DND-41 (cell line): ENCODE measurements around the gene PGF.

Experiments used
- ATAC-seq: fragments of 200-7000 bp; cut with Tn5 transposase; 3 replicates; pipeline ENCODE4 v1.9.1; 2021; ENCODE audit warnings: low read depth; ENCODE audit not compliant: insufficient read depth
- DNase-seq: peaks from one replicate; pipeline ENCODE4 v3.0.0-alpha.2; 2020
- H2AFZ ChIP-seq: 2 replicates; pipeline ENCODE4 v1.6.0; 2012; ENCODE audit warnings: low read depth, low read length
- H3K27ac ChIP-seq: 2 replicates; pipeline ENCODE4 v1.5.1; 2012; ENCODE audit warnings: low read length, inconsistent platforms
- H3K27me3 ChIP-seq: fragments of 200-600 bp; sonication (generic); 2 replicates; pipeline ENCODE4 v1.6.0; 2012; ENCODE audit warnings: low read length, mild to moderate bottlenecking, inconsistent platforms; ENCODE audit not compliant: insufficient read depth, poor library complexity
- H3K36me3 ChIP-seq: 2 replicates; pipeline ENCODE4 v1.5.1; 2012; ENCODE audit warnings: low read length, inconsistent platforms; ENCODE audit not compliant: insufficient read depth
- H3K4me1 ChIP-seq: 2 replicates; pipeline ENCODE4 v1.5.1; 2012; ENCODE audit warnings: mild to moderate bottlenecking, low read length; ENCODE audit not compliant: insufficient read depth
- H3K4me2 ChIP-seq: 2 replicates; pipeline ENCODE4 v1.6.0; 2012; ENCODE audit warnings: mild to moderate bottlenecking, moderate library complexity, low read length, inconsistent platforms; ENCODE audit not compliant: insufficient read depth
- H3K4me3 ChIP-seq, 2 experiments: fragments of 200-600 bp in 1 of 2; shearing (Covaris generic) in 1 of 2; 2 replicates each; pipeline ENCODE4 v1.5.1; 2012 to 2016; ENCODE audit warnings: inconsistent platforms in 2 of 2, low read length in 2 of 2, mild to moderate bottlenecking in 2 of 2, low read depth in 1 of 2, moderate library complexity in 1 of 2
- H3K79me2 ChIP-seq: 2 replicates; pipeline ENCODE4 v1.6.0; 2012; ENCODE audit warnings: low read length, inconsistent platforms; ENCODE audit not compliant: insufficient read depth
- H3K9ac ChIP-seq: 2 replicates; pipeline ENCODE4 v1.6.0; 2012; ENCODE audit warnings: low read depth, mild to moderate bottlenecking, inconsistent platforms, low read length, moderate library complexity
- H3K9me3 ChIP-seq: 2 replicates; pipeline ENCODE4 v1.5.1; 2012; ENCODE audit warnings: low read length, moderate library complexity, mild to moderate bottlenecking, inconsistent platforms; ENCODE audit not compliant: insufficient read depth, severe bottlenecking
- H4K20me1 ChIP-seq: 2 replicates; pipeline ENCODE4 v1.6.0; 2012; ENCODE audit warnings: low read length; ENCODE audit not compliant: insufficient read depth
- CTCF ChIP-seq: IDR thresholded peaks from 2 replicates; pipeline ENCODE4 v1.5.1; 2012; ENCODE audit warnings: borderline replicate concordance, low read length, moderate library complexity, mild to moderate bottlenecking; ENCODE audit not compliant: poor library complexity, severe bottlenecking; ENCODE audit errors: extremely low read depth
- EZH2 ChIP-seq: IDR thresholded peaks from 3 replicates; pipeline ENCODE4 v1.6.1; 2012; ENCODE audit warnings: borderline replicate concordance, low read depth, mild to moderate bottlenecking, moderate library complexity, low read length, inconsistent platforms; ENCODE audit not compliant: severe bottlenecking

Gene PGF

GRCh38 chr14:74898694-74899093, 56.7 kb downstream of the PGF start:
- Histone ChIP-seq H3K27ac (no peak overlapping the region), H3K79me2 (no peaks in the 10 kb centered on the region), H3K36me3 (peaks cover 95% of the 10 kb centered on the region), H3K4me2 (no peak overlapping the region), H3K27me3 (no peaks in the 10 kb centered on the region), H3K4me1 (no peaks in the 10 kb centered on the region), H4K20me1 (peaks cover 9% of the 10 kb centered on the region; the same call in 1 of the 2 replicates), H3K4me3 (no peak overlapping the region), H3K9ac (no peak overlapping the region), H3K9me3 (no peaks in the 10 kb centered on the region), H2AFZ (no peak overlapping the region)
- ATAC-seq (no peak), DNase-seq (no peak)
- TF ChIP-seq EZH2, result no peak
- TF ChIP-seq CTCF, result no peak

DNA sequence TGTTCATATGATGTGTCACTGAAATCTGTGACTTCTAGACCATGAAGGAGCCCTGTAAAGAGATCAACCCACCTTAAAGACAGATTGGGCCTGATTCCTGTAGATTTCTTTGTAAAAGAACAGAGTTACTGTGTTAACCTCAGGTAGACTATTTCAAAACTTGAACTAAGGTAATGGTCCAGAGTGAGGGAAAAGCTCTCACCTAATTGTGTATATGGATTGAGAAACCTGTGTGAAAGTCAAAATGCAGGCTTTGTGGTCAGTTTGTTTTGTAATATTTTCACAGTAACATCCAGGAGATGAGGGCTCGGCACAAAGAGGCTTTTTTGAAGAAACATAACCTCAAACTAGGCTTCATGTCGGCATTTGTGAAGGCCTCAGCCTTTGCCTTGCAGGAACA, 57.3 kb downstream of the PGF start:
- peaks cover 98% of the 10 kb centered on the region for H3K36me3 ChIP-seq
- no peaks in the 10 kb centered on the region for H3K27me3 ChIP-seq
- H3K9ac ChIP-seq, result no peak overlapping the region
- no peak overlapping the region for H3K4me2 ChIP-seq
- TF ChIP-seq CTCF (no peak), EZH2 (no peak)
- no peaks in the 10 kb centered on the region for H3K9me3 ChIP-seq
- ATAC-seq (no peak), DNase-seq (no peak)
- 0 out of 2 replicates have a peak, but pooled peaks cover 3% of the 10 kb centered on the region for H3K79me2 ChIP-seq
- no peak overlapping the region for H3K27ac ChIP-seq
- no peak overlapping the region for H3K4me3 ChIP-seq
- H2AFZ ChIP-seq, result no peak overlapping the region
- peaks cover 9% of the 10 kb centered on the region; the same call in 1 of the 2 replicates for H4K20me1 ChIP-seq
- H3K4me1 ChIP-seq, result no peaks in the 10 kb centered on the region

GRCh38 chr14:74897642-74898041, 57.8 kb downstream of the PGF start:
- Histone ChIP-seq H3K4me2 (no peak overlapping the region), H3K4me1 (no peaks in the 10 kb centered on the region), H3K27ac (no peak overlapping the region), H3K36me3 (peaks cover 98% of the 10 kb centered on the region), H3K79me2 (0 out of 2 replicates have a peak, but pooled peaks cover 3% of the 10 kb centered on the region), H3K27me3 (no peaks in the 10 kb centered on the region), H3K4me3 (no peak overlapping the region), H2AFZ (no peak overlapping the region), H3K9me3 (no peaks in the 10 kb centered on the region), H4K20me1 (peaks cover 9% of the 10 kb centered on the region; the same call in 1 of the 2 replicates), H3K9ac (no peak overlapping the region)
- TF ChIP-seq CTCF (no peak), EZH2 (no peak)
- ATAC-seq, result no peak
- DNase-seq, result no peak

DNA sequence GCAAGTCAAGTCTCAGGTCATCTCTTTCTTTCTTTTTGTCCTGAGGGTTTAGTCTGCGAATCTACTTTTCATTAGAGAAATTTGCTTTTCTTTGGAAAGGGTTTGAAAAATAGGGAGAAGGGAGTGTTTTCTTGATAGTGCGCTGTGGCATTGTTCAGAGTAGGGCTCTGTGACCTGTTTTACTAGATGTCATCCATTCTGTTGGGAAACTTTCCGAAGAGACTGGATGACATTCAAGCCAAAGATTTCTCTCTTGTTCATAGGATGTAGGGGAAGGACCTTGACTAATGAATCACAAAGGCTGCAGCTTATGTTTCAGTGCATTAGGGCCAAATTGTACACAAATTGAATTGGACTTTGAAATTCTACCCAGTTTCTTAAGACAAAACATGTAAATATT, 59.0 kb downstream of the PGF start:
- H3K79me2 ChIP-seq, result 0 out of 2 replicates have a peak, but pooled peaks cover 3% of the 10 kb centered on the region
- peaks cover 98% of the 10 kb centered on the region for H3K36me3 ChIP-seq
- no peaks in the 10 kb centered on the region for H3K27me3 ChIP-seq
- H4K20me1 ChIP-seq, result peaks cover 9% of the 10 kb centered on the region; the same call in 1 of the 2 replicates
- no peak overlapping the region for H3K4me3 ChIP-seq
- no peak overlapping the region for H2AFZ ChIP-seq
- no peaks in the 10 kb centered on the region for H3K4me1 ChIP-seq
- DNase-seq, result no peak
- no peak overlapping the region for H3K4me2 ChIP-seq
- no peak overlapping the region for H3K27ac ChIP-seq
- H3K9me3 ChIP-seq, result no peaks in the 10 kb centered on the region
- ATAC-seq, result no peak
- H3K9ac ChIP-seq, result no peak overlapping the region
- TF ChIP-seq CTCF, result no peak
- TF ChIP-seq EZH2, result no peak
